Body of pancreas (tissue), 4 donors: ENCODE measurements around the gene AFF3.

Source experiments
- POLR2A ChIP-seq, 3 donors: fragments of 450-650 bp; IDR thresholded peaks; one replicate each; pipeline ENCODE4 v1.6.1; 2016; ENCODE audit warnings: antibody characterized with exemption in 3 of 3, mild to moderate bottlenecking in 2 of 3
- TF ChIP-seq, protein P1 (sequence below), 7 experiments: fragments of 450-650 bp in 4 of 7; fragments of 200-600 bp in 3 of 7; sonication (generic) in 3 of 7; IDR thresholded peaks; one replicate each; pipeline ENCODE4 v1.5.1; 2016 to 2019; ENCODE audit warnings: antibody characterized with exemption in 7 of 7

GRCh38 chr2:99552529-99552928 is 589.9 kb downstream of the AFF3 start:
- TF ChIP-seq, protein P1, sequence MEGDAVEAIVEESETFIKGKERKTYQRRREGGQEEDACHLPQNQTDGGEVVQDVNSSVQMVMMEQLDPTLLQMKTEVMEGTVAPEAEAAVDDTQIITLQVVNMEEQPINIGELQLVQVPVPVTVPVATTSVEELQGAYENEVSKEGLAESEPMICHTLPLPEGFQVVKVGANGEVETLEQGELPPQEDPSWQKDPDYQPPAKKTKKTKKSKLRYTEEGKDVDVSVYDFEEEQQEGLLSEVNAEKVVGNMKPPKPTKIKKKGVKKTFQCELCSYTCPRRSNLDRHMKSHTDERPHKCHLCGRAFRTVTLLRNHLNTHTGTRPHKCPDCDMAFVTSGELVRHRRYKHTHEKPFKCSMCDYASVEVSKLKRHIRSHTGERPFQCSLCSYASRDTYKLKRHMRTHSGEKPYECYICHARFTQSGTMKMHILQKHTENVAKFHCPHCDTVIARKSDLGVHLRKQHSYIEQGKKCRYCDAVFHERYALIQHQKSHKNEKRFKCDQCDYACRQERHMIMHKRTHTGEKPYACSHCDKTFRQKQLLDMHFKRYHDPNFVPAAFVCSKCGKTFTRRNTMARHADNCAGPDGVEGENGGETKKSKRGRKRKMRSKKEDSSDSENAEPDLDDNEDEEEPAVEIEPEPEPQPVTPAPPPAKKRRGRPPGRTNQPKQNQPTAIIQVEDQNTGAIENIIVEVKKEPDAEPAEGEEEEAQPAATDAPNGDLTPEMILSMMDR (IDR thresholded peaks at IDR 0.05) = no peak
- TF ChIP-seq POLR2A (IDR thresholded peaks at IDR 0.05) = no peak
